Epithelial cell of umbilical artery (primary cell): ENCODE results near the gene PHLDB1. TPM values are rescaled to one million over a fixed set of nuclear protein-coding genes. Genes with fewer than 3 reads are reported as not detected.

ENCODE experiments used
- total RNA-seq: library from RNA; depleted of rRNA; stranded (reverse); fragments of >200 nt; gene quantifications from 2 replicates; pipeline ENCODE4 v1.2.3, GENCODE V29; 2014

The PHLDB1 gene
- 92.7 and 108 TPM in 2 replicates for total RNA-seq

GRCh38 chr11:118607401-118608359 is at the start of gene PHLDB1:
Gene PHLDB1, plus strand, starts transcription at chr11:118607615. Its CDS starts 6,222 bp downstream, at chr11:118613837.

DNA sequence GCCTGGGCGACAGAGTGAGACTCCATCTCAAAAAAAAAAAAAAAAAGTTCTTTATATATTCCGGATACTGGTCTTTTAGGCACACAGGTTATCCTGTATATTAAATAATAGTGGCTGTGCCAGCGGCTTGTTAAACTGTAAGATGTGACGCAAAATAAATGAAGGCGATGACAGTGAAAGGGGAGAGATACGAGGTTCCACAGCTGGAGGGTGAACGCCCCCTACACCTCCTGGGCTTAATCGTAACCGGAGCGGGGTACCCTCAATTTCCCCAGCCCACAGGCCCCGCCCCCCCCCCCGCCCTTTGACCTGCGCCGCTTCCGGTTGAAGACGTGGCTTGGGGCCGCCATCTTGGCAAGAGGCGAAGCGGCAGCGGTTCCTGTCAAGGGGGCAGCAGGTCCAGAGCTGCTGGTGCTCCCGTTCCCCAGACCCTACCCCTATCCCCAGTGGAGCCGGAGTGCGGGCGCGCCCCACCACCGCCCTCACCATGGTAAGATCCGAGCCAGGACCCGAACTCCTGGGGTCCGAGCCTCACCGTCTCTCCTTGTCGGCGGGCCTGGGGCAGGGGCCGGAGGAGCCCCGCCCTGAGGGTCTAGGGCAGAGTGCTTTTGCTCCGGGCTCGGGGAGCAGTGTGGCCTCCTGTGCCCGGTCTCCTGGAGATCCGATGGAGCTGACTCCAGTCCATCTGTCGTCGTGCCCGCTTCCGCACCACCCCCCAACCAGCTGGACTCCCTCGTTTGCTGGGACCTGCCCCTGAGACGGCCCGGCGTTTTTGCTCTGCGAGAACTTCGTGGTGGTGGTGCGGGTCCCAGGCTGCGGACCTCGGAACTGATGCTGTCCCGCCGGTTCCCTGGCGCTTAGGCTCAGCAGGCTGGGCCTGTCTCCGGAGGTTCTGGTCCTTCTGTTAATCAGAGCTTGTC is 35.1 kb upstream of the PHLDB1 start, which contains the start of gene ARCN1:
Gene ARCN1 (plus strand): TSS at position 349 of the 920 bp plus-strand sequence. CDS start 139 bp downstream, at position 488.

GRCh38 chr11:118679483-118679882 is 72.1 kb downstream of the PHLDB1 start, which contains the start of gene TREH:
Gene TREH, minus strand, starts transcription at chr11:118679650. Its CDS starts 23 bp downstream, at chr11:118679627.

Other genes with a start within 250 kb of the PHLDB1 start
- gene UBE4A, start 248.0 kb upstream of the PHLDB1 start, total RNA-seq = 24.7 and 29.3 TPM in 2 replicates
- gene ATP5MG, start 206.0 kb upstream of the PHLDB1 start, total RNA-seq = 52.9 and 155 TPM in 2 replicates
- 14.9 and 40.0 TPM in 2 replicates for gene KMT2A, start 171.1 kb upstream of the PHLDB1 start, total RNA-seq
- 0.65 TPM in 1 of 2 replicates, not detected in the other for gene TTC36, start 80.1 kb upstream of the PHLDB1 start, total RNA-seq
- gene TMEM25, start 76.4 kb upstream of the PHLDB1 start, total RNA-seq = 12.3 and 21.4 TPM in 2 replicates
- gene IFT46, start 41.7 kb upstream of the PHLDB1 start, total RNA-seq = 23.1 and 32.2 TPM in 2 replicates
- 124 and 125 TPM in 2 replicates for gene ARCN1, start 35.2 kb upstream of the PHLDB1 start, total RNA-seq
- gene TREH, start 72.0 kb downstream of the PHLDB1 start, total RNA-seq = under 0.01 TPM in 1 of 2 replicates, not detected in the other
- gene DDX6, start 183.5 kb downstream of the PHLDB1 start, total RNA-seq = 116 and 169 TPM in 2 replicates